NCI-H2171 (cell line): Measurements from ENCODE around the gene ZNF80.
"Not testable (repeated sequence)": the region's sequence is repeated elsewhere in the genome, so short reads cannot be mapped to it uniquely, and the experiment has no call there.

Experiments
- DNase-seq: peaks from one replicate; lab custom pipeline; 2025; lab: John Stamatoyannopoulos, UW

Gene ZNF80

DNA sequence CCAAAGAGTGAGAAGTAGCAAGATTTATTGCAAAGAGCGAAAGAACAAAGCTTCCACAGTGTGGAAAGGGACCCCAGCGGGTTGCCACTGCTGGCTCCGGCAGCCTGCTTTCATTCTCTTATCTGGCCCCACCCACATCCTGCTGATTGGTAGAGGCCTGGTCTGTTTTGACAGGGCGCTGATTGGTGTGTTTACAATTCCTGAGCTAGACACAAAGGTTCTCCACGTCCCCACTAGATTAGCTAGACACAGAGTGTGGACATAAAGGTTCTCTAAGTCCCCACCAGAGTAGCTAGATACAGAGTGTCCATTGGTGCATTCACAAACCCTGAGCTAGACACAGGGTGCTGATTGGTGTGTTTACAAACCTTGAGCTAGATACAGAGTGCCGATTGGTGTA is at the start of gene ZNF80:
Gene ZNF80 (minus strand): TSS at position 101 of the 400 bp plus-strand sequence. CDS start 504 bp downstream, outside the sequence.
- not testable (repeated sequence) for DNase-seq

DNA sequence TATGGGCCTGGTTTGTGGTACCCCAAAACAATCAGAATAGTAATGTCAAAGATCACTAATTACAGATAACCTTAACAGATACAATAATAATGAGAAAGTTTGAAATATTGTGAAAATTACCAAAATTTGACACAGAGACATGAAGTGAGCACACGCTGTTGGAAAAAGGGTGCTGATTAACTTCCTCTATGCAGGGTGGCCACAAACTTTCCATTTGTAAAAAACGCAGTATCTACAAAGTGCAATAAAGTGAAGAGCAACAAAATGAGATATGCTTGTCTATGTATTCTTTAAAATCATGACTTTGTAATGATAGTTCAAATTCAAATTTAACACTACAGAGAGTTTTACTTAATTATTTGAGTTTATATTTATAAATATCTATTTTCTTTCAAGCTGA is 48.9 kb upstream of the ZNF80 start:
- DNase-seq, result no peak

DNA sequence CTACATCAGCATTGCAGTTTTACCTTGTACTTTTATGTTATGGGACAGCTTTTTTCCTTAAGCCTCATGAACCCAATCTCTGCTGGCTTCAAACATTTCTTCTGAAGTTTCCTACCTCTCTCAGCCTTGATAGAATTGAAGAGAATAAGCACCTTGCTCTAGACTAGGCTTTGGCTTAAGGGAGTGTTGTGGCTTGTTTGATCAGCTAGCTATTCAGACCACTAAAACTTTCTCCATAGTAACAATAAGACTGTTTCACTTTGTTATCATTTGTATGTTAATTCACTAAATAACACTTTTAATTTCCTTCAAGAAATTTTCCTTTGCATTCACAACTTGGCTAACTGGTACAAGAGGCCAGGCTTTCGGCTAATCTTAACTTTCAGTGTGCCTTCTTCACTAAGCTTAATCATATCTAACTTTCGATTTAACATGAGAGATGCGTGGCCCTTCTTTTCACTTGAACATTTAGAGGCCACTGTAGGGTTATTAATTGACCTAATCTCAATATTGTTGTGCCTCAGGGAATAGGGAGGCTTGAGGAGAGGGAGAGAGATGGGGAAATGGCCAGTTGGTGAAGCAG is 48.4 kb upstream of the ZNF80 start:
- DNase-seq, result no peak

DNA sequence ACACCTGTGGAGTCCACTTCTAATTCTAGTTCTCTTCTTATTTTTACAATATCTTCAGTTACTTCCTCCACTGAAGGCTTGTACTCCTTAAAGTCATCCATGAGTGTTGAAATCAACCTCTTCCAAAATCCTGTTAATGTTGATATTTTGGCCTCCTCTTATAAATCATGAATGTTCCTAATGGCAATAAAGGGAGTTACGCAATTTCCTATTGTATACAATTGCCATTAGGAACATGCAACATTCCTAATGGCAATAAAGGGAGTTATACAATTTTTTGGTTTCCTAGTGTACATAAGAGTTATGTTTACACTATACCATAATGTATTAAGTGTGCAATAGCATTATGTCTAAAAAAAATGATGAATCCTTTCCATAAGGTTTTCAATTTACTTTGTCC is 47.3 kb upstream of the ZNF80 start:
- DNase-seq, result no peak

DNA sequence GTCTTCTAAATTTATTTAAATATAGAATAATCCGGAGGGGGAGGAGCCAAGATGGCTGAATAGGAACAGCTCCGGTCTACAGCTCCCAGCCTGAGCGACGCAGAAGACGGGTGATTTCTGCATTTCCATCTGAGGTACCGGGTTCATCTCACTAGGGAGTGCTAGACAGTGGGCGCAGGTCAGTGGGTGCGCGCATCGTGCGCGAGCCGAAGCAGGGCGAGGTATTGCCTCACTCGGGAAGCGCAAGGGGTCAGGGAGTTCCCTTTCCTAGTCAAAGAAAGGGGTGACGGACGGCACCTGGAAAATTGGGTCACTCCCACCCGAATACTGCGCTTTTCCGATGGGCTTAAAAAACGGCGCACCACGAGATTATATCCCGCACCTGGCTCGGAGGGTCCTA is 39.5 kb upstream of the ZNF80 start:
- not testable (repeated sequence) for DNase-seq

DNA sequence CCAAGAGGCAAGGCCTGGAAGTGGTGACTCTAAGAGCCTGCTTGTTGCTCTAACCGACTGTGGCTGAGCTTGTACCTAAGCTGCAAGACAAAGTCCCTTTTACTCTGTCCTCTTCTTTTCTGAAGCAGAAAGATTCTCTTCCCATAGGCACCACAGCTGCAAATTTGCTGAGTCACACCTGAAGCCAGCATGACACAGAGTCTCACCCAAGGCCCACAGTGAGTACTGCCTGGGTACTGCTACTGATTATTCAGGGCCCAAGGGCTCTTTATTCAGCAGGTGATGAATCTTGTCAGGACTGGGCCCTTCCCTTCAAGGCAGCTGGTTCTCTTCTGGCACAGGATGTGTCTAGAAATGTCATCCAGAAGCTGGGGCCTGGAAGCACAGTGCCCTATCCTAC is 37.6 kb upstream of the ZNF80 start:
- no peak for DNase-seq

DNA sequence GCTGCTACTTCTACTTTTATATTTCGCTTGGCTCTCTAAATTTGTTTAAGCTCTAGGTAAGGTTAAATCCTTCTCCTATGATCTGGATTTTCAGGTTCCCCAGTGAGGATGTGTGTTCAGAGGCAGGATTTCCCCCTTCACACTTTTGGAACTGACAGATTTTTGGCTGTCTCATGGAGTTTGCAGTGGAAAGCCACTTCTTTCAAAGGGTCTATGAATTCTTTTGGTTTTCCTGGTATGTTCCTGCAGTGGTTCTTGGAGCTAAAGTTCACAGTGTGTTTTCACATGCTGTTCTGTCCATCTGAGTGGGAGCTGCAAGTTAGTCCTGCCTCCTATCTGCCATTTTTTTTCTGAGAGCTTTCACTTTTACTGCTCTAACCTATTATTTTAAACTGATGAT is 34.9 kb upstream of the ZNF80 start:
- DNase-seq, result no peak

DNA sequence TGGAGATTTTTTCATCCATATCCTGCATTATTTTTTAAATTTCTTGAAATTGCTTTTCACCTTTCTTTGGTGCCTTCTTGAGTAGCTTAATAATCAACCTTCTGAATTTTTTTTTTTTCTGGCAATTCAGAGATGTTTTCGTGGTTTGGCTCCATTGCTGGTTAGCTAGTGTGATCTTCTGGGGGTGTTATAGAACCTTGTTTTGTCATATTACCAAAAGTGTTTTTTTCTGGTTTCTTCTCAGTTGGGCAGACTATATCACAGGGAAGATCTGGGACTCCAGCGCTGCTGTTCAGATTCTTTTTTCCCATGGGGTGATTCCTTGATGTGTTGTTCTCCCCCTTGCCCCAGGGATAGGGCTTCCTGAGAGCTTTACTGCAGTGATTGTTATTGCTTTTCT is 32.6 kb upstream of the ZNF80 start:
- DNase-seq, result no peak

DNA sequence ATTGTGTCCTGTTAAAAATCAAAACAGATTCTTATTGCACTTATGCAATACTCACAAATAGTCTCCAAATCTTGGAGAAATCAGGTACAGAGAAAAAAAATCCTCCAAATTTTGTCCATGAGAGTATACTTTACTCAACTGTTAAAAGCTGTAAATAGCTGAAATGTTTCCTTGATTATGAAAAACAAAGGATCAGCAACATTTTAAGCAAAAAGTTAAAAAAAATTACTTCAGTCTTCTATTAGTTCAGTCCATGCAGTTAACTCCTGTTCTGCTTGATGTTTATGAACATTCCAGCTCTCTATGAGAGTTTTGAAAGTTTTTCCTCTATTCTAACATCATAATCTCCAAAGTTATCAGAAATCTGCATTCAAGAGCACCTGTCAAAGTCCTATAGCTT is 22.8 kb upstream of the ZNF80 start:
- no peak for DNase-seq

DNA sequence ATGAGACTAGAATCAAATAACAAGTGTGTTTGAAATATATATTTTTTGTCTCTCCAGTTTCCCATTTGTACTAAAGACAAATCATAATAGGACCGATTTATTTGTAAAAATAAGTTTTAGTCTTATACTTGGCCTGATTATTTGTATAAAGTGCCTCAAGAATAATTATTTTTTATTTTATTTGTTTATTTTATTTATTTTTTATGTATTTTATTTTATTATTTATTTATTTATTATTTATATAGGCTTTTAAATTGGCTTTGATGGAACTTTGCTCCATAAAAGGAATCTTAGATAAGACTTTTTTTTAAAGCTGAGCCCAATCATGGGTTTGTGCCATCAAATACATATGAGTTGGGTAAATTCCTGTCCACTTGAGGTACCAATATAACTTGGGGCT is 22.2 kb upstream of the ZNF80 start:
- DNase-seq, result no peak

DNA sequence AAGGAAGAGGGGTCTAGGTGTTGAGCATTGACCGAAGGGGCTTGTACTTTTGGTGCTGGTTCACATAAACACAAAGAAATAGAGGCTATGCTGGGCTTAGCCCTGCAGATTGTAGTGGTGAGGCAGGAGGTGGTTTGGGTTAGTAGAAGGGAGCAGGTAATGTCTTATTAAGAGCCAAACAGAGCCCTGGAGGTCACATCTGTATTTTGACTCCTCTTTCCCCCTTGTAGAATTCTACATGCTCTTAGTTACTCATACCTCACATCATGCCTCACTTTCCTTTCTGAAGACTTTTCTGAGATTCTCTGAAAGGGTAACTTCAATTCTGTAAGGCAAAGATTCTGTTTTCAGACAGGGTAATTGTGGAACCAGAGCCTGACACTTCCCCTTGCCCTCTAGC is 16.1 kb upstream of the ZNF80 start:
- no peak for DNase-seq

DNA sequence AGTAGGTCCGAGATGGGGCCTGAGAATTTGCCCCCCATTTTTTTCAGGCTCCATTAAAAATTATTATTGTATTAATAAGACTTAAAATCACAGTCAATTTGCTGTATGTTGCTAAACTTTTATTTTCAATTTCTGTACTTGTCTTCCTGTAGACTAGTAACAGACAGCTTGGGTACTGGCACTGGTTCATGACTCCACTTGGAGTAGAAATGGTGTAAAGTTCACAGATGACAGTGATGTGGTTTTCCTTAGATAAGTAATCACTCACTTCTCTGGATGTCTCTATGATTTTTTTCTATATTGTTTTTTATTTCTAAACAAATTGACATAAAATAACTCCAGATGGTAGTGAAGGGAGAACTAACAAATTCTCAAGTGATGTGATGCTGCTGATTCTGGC is 15.6 kb upstream of the ZNF80 start:
- no peak for DNase-seq

DNA sequence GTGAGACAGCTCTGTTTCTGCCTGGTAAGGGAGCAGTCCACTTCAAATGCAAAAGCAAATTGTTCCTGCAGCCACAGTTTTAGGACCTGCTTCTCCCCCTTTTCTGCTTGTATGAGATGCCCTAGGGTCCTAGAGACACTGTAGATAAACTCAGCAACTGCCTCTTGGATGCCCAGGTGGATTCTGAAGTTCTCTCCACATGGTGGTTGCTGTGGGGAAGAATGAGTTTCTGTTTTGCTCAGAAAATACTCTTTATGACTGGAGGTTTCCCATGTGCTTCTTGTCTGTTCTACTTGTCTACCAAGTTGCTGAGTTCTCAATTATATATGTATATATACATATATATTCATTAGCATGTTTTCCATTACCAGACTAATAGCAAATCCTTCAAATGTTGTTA is 5.6 kb upstream of the ZNF80 start:
- no peak for DNase-seq

DNA sequence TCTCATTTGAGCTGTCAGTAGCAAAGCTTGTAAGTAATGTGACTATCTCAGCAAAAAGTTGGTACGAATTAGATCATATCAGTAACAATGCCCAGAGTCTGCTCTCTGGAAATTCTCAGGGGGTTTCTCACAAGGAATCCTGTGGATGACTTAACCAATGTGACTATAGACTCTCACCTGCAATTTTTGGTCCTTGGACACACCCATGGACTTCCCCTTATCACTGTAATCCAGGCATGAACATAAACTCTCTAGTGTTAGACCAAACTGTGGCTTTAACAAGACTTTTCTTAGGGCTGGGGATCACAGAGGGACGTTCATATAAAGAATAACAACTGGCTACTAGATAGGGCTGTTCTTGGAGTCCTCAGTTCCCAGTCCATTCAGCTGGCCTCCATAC is 3.9 kb upstream of the ZNF80 start:
- DNase-seq, result no peak

DNA sequence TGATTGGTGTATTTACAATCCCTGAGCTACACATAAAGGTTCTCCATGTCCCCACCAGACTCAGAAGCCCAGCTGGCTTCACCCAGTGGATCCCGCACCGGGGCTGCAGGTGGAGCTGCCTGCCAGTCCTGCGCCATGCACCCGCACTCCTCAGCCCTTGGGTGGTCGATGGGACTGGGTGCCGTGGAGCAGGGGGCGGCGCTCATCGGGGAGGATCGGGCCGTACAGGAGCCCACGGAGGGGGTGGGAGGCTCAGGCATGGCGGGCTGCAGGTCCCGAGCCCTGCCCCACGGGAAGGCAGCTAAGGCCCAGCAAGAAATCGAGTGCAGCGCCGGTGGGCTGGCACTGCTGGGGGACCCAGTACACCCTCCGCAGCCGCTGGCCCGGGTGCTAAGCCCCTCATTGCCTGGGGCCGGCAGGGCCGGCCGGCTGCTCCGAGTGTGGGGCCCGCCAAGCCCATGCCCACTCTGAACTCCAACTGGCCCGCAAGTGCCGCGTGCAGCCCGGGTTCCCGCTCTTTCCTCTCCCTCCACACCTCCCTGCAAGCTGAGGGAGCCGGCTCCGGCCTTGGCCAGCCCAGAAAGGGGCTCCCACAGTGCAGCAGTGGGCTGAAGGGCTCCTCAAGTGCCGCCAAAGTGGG is 888 bp upstream of the ZNF80 start:
- DNase-seq, result not testable (repeated sequence)

DNA sequence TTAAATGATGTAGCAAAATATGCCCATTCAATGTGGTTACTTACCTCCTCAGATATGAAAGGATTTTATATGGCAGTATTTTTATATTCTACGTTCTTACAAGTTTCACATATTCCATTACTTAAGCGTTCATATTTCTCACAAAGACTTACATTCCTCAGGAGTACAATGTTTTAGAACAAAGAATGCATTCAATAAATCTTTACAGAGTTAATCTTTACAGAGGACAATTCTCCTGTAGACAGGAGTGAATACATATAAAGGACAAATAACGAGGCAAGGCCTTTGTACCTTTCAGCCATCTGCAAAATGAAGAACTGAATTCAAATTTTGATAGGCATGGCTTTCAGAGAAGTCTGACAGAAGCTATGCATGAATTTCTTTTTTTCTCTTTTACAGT is 1.9 kb downstream of the ZNF80 start:
- no peak for DNase-seq

DNA sequence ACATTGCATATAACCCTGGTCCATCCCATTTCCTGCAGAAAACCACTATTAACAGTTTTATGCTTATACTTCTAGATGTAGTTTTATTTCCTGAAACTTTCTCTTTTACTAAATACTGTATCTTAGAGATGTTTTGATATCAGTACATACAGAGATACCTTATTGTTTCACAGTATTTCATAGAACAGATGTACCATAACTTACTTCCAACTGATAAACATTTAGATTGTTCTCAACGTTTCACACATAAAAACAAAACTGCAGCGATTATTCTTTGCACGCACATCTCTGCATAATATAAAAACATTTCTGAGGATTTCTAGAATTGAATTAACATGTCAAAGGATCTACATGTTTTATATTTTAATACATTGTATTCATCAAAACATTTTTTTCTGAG is 2.6 kb downstream of the ZNF80 start:
- no peak for DNase-seq

DNA sequence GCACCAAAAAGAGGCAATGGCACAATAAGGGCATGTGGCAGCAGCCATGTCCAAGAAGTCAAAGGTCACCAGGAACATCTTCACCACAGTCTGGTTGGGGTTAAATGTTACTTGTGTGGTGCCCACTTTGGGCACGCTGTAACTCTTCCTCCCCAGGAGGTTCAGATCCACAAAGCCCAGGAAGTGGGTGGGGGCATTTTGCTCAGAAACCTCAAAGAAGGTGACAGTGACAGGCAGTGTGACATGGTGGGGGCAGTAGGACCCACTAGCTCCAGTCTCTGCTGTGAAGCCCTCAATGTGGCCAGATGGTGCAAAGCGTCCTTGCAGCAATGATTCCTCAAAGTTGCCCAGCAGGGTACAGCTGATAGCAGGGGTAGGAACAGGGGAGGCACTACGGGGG is 5.8 kb downstream of the ZNF80 start:
- DNase-seq, result no peak

DNA sequence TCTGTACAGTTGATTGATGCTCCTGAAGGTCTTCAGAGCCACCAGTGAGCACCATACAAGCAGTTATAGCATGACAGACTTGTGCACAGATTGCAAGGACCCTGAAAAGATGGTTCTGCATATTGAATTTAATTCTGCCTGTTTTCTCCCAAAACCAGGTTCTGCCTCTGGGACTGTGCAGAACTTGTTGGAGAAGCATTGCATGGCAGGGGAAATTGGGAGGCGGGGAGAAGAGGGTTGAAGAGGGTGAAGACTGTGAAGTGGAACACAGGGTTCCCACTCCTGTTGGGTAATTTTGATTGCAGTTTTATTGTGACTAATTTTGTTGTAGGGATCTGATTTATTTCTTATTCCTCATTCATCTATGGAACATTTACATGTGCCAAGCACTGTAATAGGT is 10.3 kb downstream of the ZNF80 start:
- no peak for DNase-seq

DNA sequence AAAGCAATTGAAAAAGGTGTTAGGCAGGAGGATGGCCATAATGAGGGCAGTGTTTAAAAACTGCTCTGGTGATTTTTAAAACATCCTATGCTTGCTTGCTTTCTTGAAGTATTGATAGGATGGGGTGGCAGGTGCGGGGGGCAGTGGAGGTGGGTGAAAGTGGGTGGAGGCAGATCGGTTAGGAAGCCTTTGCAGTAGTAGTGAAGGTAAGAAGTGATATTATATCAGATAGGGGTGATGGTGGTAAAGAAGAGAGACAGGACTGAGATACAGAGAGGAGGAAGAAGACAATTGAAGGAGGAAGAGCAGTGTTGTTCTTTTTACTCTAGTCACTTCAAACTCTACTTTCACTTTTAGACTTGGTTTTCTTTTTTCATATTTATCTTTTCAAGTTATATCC is 11.1 kb downstream of the ZNF80 start:
- DNase-seq, result no peak

DNA sequence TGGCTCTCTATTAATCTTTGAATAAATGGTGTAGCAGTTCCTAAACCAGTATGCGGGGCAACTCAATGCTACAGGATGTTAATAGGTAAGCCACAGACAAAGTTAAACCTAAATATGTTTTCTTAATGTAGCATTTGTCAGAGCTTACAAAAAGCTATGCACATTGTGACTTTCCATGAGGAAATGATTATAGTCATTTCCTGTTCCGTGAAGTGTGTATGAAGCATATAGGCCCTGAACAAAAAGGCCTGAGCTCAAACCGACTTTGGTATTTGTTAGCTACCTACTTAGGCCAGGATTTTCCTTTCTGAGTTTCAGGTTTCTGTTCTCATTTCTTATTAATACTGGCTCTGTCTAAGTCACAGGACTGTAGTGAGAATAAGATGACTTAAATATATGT is 14.2 kb downstream of the ZNF80 start:
- no peak for DNase-seq

DNA sequence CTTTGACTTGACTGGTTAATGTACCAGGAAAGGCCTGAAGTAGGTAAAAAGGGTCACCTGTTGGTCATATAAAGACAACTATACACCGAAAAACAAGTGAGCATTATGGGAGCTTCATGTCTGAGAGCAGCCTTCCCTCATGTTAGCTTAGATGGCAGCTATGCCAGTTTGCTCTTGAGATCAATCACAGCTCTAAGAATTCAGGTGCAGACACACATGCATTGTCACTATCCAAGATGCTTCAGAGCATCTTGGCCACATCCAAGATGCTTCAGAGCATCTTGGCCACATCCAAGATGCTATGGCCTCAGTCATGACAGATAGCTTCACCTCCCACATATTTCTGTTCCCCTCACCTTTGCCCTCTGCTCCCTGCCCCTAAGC is 15.5 kb downstream of the ZNF80 start:
- DNase-seq, result no peak

DNA sequence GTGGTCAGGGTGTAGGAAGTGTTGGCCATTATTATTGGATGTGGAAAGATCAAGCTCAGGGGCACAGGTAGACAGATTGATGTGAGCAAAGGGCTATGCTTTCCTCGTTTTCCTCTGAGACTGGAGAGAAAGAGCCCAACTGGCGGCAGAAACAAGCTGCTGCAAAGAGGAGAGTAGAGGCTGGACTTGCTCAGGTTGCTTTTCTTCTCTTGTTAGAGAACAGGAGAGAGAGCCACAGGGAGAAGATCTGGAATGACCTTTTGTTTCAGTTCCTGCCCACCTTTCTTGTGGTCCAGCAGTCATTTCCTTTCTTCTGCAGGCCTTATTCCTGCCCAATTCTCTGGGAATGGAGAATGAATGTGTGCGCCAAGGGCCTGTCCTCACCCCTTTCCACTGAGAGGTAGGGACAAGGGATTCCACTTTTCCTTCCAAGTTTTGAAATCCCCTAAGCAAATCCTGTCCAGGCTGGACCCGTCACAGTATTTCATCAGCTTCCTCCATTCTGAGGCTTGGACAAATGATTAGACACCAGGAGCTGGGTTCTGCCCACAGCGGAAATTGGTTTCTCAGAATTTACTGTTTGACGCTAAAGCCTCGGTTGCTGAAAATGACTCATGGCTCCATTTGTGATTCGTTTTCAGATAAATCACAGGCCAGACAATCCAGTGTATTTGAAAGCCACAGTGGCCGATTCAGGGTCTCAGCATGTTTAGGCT is 16.1 kb downstream of the ZNF80 start:
- no peak for DNase-seq

DNA sequence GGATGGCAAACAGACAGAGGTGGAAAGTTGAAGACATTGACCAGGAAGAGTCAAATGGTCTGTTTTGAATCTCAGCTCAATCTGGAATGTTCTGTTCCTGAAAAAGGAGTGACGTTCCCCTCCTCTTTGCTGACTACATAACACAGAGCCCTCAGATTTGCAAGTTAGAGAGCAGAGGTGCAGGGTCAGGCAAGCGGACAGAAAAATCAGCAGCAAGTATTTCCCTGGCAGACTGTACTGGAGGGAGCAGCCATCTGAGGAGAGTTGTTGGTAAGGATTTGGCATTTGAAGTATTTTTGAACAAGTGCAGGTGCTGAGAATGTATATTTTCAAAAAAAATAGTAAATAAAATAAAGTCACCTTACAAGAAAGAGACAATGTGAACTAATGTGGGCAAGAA is 17.6 kb downstream of the ZNF80 start:
- DNase-seq, result no peak
